ENCODE measurements around the gene RTN4.

The RTN4 gene

GRCh38 chr2:54927751-54928615, 122.3 kb downstream of the RTN4 start:
- no peak for TF ChIP-seq CTCF (IDR thresholded peaks at IDR 0.05; ENCODE audit: low read depth, low read length)
- H3K4me3 ChIP-seq (ENCODE audit: low read depth, low read length): no peak overlapping the region

- no peak overlapping the region for H3K4me3 ChIP-seq (ENCODE audit: low read depth, low read length)
- TF ChIP-seq CTCF (IDR thresholded peaks at IDR 0.05; ENCODE audit: low read depth, low read length): no peak
These were observed 123.0 kb downstream of the RTN4 start for GRCh38 chr2:54927085-54927750.

GRCh38 chr2:54925022-54925421, 125.2 kb downstream of the RTN4 start:
- H3K4me3 ChIP-seq (ENCODE audit: low read depth, low read length): no peak overlapping the region
- no peak for TF ChIP-seq CTCF (IDR thresholded peaks at IDR 0.05; ENCODE audit: low read depth, low read length)

GRCh38 chr2:54924121-54924520, 126.1 kb downstream of the RTN4 start:
- no peak for TF ChIP-seq CTCF (IDR thresholded peaks at IDR 0.05; ENCODE audit: low read depth, low read length)
- no peak overlapping the region for H3K4me3 ChIP-seq (ENCODE audit: low read depth, low read length)

Measured in WI38 (cell line).